ENCODE measurements around the gene MKKS. TPM values are rescaled to one million over a fixed set of nuclear protein-coding genes. Genes with fewer than 3 reads are reported as not detected.

The MKKS gene
- total RNA-seq, 1 donor from 2014 or later, result 11.8 TPM

GRCh38 chr20:10359621-10360040 lies 74.4 kb downstream of the MKKS start:
- Mint-ChIP-seq H3K27me3 (ENCODE audit: low read depth) (peaks cover 35% of the 10 kb centered on the region), H3K9me3 (peaks cover 3% of the 10 kb centered on the region), H3K36me3 (no peaks in the 10 kb centered on the region), H3K4me3 (no peak overlapping the region), H3K4me1 (peaks cover 2% of the 10 kb centered on the region), H3K27ac (no peak overlapping the region)
- no peak for DNase-seq (ENCODE audit: low spot score in 2 of 2, unreplicated experiment in 2 of 2)
- TF ChIP-seq CTCF (IDR thresholded peaks at IDR 0.05; ENCODE audit: unreplicated experiment), result no peak

GRCh38 chr20:10357974-10358373 lies 76.0 kb downstream of the MKKS start:
- DNase-seq (ENCODE audit: low spot score in 2 of 2, unreplicated experiment in 2 of 2), result no peak
- Mint-ChIP-seq H3K9me3 (no peaks in the 10 kb centered on the region), H3K4me1 (peaks cover 9% of the 10 kb centered on the region), H3K27me3 (ENCODE audit: low read depth) (peaks cover 20% of the 10 kb centered on the region), H3K27ac (no peak overlapping the region), H3K36me3 (no peaks in the 10 kb centered on the region), H3K4me3 (no peak overlapping the region)
- TF ChIP-seq CTCF (IDR thresholded peaks at IDR 0.05; ENCODE audit: unreplicated experiment), result peak; percentile 34

GRCh38 chr20:10357061-10357708 lies 76.8 kb downstream of the MKKS start:
- Mint-ChIP-seq H3K27me3 (ENCODE audit: low read depth) (peaks cover 13% of the 10 kb centered on the region), H3K4me1 (peaks cover 17% of the 10 kb centered on the region)

GRCh38 chr20:10356628-10357027 lies 77.4 kb downstream of the MKKS start:
- Mint-ChIP-seq H3K9me3 (no peaks in the 10 kb centered on the region), H3K4me1 (peaks cover 19% of the 10 kb centered on the region), H3K4me3 (no peak overlapping the region), H3K36me3 (no peaks in the 10 kb centered on the region), H3K27me3 (ENCODE audit: low read depth) (peaks cover 10% of the 10 kb centered on the region), H3K27ac (no peak overlapping the region)
- no peak for TF ChIP-seq CTCF (IDR thresholded peaks at IDR 0.05; ENCODE audit: unreplicated experiment)
- DNase-seq (ENCODE audit: low spot score in 2 of 2, unreplicated experiment in 2 of 2), result no peak

More at GRCh38 chr20:10357061-10357708, 76.8 kb downstream of the MKKS start:
- H3K27ac Mint-ChIP-seq, result no peak overlapping the region
- DNase-seq (ENCODE audit: low spot score in 2 of 2, unreplicated experiment in 2 of 2), result no peak
- no peaks in the 10 kb centered on the region for H3K9me3 Mint-ChIP-seq
- no peak for TF ChIP-seq CTCF (IDR thresholded peaks at IDR 0.05; ENCODE audit: unreplicated experiment)
- no peaks in the 10 kb centered on the region for H3K36me3 Mint-ChIP-seq
- no peak overlapping the region for H3K4me3 Mint-ChIP-seq

GRCh38 chr20:10352934-10353824 lies 80.8 kb downstream of the MKKS start:
- Mint-ChIP-seq H3K27me3 (ENCODE audit: low read depth) (no peaks in the 10 kb centered on the region), H3K9me3 (no peaks in the 10 kb centered on the region), H3K4me1 (peaks cover 22% of the 10 kb centered on the region), H3K27ac (no peak overlapping the region), H3K36me3 (no peaks in the 10 kb centered on the region), H3K4me3 (no peak overlapping the region)
- no peak for DNase-seq (ENCODE audit: low spot score in 2 of 2, unreplicated experiment in 2 of 2)
- TF ChIP-seq CTCF (IDR thresholded peaks at IDR 0.05; ENCODE audit: unreplicated experiment), result no peak

Other genes with a start within 250 kb of the MKKS start
- gene SNAP25, start 215.4 kb downstream of the MKKS start, total RNA-seq, result 4.8 to 5.2 TPM (median 5.0 TPM) in 3 replicates
- gene SLX4IP, start 1.1 kb upstream of the MKKS start, total RNA-seq, result 10.3 to 11.2 TPM (median 10.4 TPM) in 3 replicates
- 70.6 to 74.1 TPM (median 70.9 TPM) in 3 replicates for gene JAG1, start 239.8 kb upstream of the MKKS start, total RNA-seq